ENCODE results near the gene RHOV. TPM values are rescaled to one million over a fixed set of nuclear protein-coding genes. Genes with fewer than 3 reads are reported as not detected.

Gene RHOV
- total RNA-seq, 2 experiments from 2014 or later, result 0.63 to 1.5 TPM

- BruUV-seq (replicated peaks), result no TSS peak
- H2AFZ ChIP-seq (ENCODE audit: low read length), result peak overlapping the region; percentile 91
- H3K27ac ChIP-seq (ENCODE audit: low read depth, low read length, poor library complexity, severe bottlenecking), result no peak overlapping the region
- no peak overlapping the region for H3K4me3 ChIP-seq (ENCODE audit: low read depth, low read length, poor library complexity, severe bottlenecking)
- peaks cover 22% of the 10 kb centered on the region for H3K4me1 ChIP-seq (ENCODE audit: insufficient read depth, low read length, poor library complexity, severe bottlenecking)
- H3K9me3 ChIP-seq (ENCODE audit: low read length), result no peaks in the 10 kb centered on the region
- POLR2A ChIA-PET, result interaction anchor here (0.6 to 3.3 kb wide), 7 partner anchors 22 to 189 kb away, joined by 3 to 34 read pairs (median 4); partner anchors contain the start of gene VPS18
- no peaks in the 10 kb centered on the region for H3K79me2 ChIP-seq (ENCODE audit: insufficient read depth, low read depth, low read length)
- peak overlapping the region; percentile 40 for H3K4me2 ChIP-seq (ENCODE audit: low read length)
- DNase-seq (ENCODE audit: low spot score), result peak; percentile 88
- no peaks in the 10 kb centered on the region for H4K20me1 ChIP-seq (ENCODE audit: insufficient read depth, low read length)
- intact Hi-C loops (cut with micrococcal nuclease; ENCODE audit: unreplicated experiment), result loop anchor here (5.0 kb wide), 1 partner anchor 93 kb away; the partner anchor contains the start of gene CHAC1
- CTCF ChIA-PET (ENCODE audit: unreplicated experiment), result interaction anchor here (0.6 to 3.8 kb wide), 8 partner anchors 10 to 306 kb away, joined by 4 to 70 read pairs (median 17); partner anchors contain the start of genes RHOV and VPS18
- no peaks in the 10 kb centered on the region for H3K36me3 ChIP-seq (ENCODE audit: insufficient read depth, low read length)
- no peaks in the 10 kb centered on the region for H3K9me2 ChIP-seq (ENCODE audit: insufficient read depth, low read length)
- TF ChIP-seq CTCF (conservative IDR thresholded peaks at IDR 0.05; ENCODE audit: low read length) (peak; percentile 96), EZH2phosphoT487 (IDR thresholded peaks at IDR 0.05; ENCODE audit: borderline replicate concordance, low read depth, low read length) (no peak)
These were observed 14.7 kb downstream of the RHOV start for GRCh38 chr15:40859206-40859851.

- peak overlapping the region; percentile 91; the same call in 1 of the 2 replicates for H2AFZ ChIP-seq (ENCODE audit: low read length)
- H3K4me3 ChIP-seq (ENCODE audit: low read depth, low read length, poor library complexity, severe bottlenecking), result no peak overlapping the region
- H3K4me1 ChIP-seq (ENCODE audit: insufficient read depth, low read length, poor library complexity, severe bottlenecking), result peaks cover 22% of the 10 kb centered on the region
- H3K27ac ChIP-seq (ENCODE audit: low read depth, low read length, poor library complexity, severe bottlenecking), result no peak overlapping the region
- ChIA-PET POLR2A (interaction anchor here (0.6 to 3.3 kb wide), 11 partner anchors 10 to 338 kb away, joined by 3 to 34 read pairs (median 3); partner anchors contain the start of gene VPS18), CTCF (ENCODE audit: unreplicated experiment) (interaction anchor here (0.5 to 3.8 kb wide), 11 partner anchors 9 to 330 kb away, joined by 3 to 70 read pairs (median 14); partner anchors contain the start of genes RHOV, SPINT1 and VPS18)
- DNase-seq (ENCODE audit: low spot score), result no peak
- no peak overlapping the region for H3K4me2 ChIP-seq (ENCODE audit: low read length)
- no peaks in the 10 kb centered on the region for H3K9me3 ChIP-seq (ENCODE audit: low read length)
- BruUV-seq (replicated peaks), result no TSS peak
- no peaks in the 10 kb centered on the region for H3K79me2 ChIP-seq (ENCODE audit: insufficient read depth, low read depth, low read length)
- H3K36me3 ChIP-seq (ENCODE audit: insufficient read depth, low read length), result no peaks in the 10 kb centered on the region
- H4K20me1 ChIP-seq (ENCODE audit: insufficient read depth, low read length), result no peaks in the 10 kb centered on the region
- intact Hi-C loops (cut with micrococcal nuclease; ENCODE audit: unreplicated experiment), result loop anchor here (5.0 kb wide), 1 partner anchor 94 kb away; the partner anchor contains the start of gene CHAC1
- no peaks in the 10 kb centered on the region for H3K9me2 ChIP-seq (ENCODE audit: insufficient read depth, low read length)
- TF ChIP-seq EZH2phosphoT487 (IDR thresholded peaks at IDR 0.05; ENCODE audit: borderline replicate concordance, low read depth, low read length) (no peak), CTCF (conservative IDR thresholded peaks at IDR 0.05; ENCODE audit: low read length) (no peak)
These were observed 15.3 kb downstream of the RHOV start for GRCh38 chr15:40858706-40859105.
